ENCODE measurements around the gene MBD5.

The MBD5 gene

DNA sequence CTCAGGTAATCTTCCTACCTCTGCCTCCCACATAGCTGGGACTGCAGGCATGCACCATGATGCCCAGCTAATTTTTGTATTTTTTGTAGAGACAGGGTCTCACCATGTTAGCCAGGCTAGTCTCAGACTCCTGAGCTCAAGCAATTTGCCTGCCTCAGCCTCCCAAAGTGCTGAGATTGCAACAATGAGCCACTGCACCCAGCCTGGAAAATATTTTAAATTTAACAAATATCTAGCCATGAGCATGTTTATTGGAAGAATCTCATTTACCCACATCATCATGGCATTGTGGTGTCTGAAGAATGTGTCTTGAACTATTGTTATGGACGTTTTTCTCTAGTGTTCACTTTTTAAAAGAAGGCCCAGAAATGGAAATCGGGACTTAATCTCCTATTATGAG lies 231.8 kb downstream of the MBD5 start:
- H3K36me3 Mint-ChIP-seq: peaks cover 45% of the 10 kb centered on the region
- no peaks in the 10 kb centered on the region for H3K27me3 Mint-ChIP-seq
- no peak overlapping the region for H3K27ac Mint-ChIP-seq
- peaks cover 7% of the 10 kb centered on the region for H3K9me3 Mint-ChIP-seq (ENCODE audit: low read depth)
- H3K4me3 Mint-ChIP-seq: no peak overlapping the region
- H3K4me1 Mint-ChIP-seq (ENCODE audit: low read depth): no peaks in the 10 kb centered on the region

DNA sequence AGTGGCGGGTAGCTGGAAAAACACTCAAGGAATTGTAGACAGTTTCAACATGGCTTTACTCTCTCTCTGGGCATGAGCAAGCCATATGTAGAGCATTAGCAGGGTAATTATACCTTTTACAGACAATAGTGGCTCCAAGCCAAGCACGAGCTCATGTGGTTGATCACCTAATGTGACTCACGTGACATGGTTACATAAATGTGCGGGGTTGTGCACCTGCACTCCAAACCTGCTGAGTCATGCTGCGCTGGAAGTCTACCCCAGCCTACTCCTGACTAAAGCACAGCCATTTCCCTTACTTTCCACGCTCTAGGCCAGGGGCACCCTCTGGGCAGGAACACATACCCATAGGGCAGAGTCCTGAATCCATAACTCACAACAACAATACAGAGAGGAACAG lies 232.8 kb downstream of the MBD5 start:
- no peak overlapping the region for H3K27ac Mint-ChIP-seq
- H3K36me3 Mint-ChIP-seq: peaks cover 48% of the 10 kb centered on the region
- peaks cover 7% of the 10 kb centered on the region for H3K9me3 Mint-ChIP-seq (ENCODE audit: low read depth)
- no peaks in the 10 kb centered on the region for H3K27me3 Mint-ChIP-seq
- no peak overlapping the region for H3K4me3 Mint-ChIP-seq
- no peaks in the 10 kb centered on the region for H3K4me1 Mint-ChIP-seq (ENCODE audit: low read depth)

DNA sequence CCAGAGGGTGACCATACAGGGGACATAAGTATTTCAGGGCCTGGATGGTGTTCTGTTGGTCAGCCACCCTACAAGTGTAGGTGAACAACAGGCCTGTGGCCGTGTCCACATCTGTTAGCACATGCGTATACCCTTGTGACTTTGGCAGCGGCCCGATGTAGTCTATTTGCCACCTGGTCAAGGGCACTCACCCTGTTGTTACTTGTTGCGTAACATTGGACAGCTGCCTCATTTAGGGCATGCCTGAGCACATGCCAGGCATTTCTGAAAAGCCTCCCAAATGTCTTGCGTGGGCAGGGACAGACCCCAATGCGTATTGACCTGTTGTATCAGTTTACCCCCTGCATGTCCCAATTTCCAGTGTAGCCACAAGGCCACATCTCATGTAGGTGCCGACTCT lies 235.0 kb downstream of the MBD5 start:
- Mint-ChIP-seq H3K9me3 (ENCODE audit: low read depth) (peaks cover 11% of the 10 kb centered on the region), H3K36me3 (peaks cover 49% of the 10 kb centered on the region), H3K4me3 (no peak overlapping the region), H3K4me1 (ENCODE audit: low read depth) (peaks cover 9% of the 10 kb centered on the region), H3K27me3 (no peaks in the 10 kb centered on the region), H3K27ac (no peak overlapping the region)

DNA sequence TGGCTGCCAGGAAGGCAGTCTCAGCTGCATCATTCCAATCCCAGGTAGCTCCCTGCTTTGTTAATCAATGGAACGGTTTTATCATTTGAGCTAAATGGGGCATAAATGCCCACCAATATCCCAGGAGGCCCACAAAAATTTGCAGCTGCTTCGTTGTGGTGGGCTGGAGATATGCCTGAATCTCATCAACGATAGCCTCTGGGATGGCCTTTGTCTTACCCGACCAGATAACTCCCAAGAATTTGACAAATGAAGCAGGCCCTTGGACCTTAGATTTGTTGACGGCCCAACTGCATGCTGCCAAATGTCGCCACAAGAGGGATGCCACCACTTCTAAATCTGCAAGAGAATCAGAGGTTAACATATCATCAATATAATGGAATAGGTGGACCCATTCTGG lies 236.4 kb downstream of the MBD5 start:
- H3K36me3 Mint-ChIP-seq: peaks cover 42% of the 10 kb centered on the region
- no peak overlapping the region for H3K4me3 Mint-ChIP-seq
- peaks cover 11% of the 10 kb centered on the region for H3K9me3 Mint-ChIP-seq (ENCODE audit: low read depth)
- H3K27me3 Mint-ChIP-seq: no peaks in the 10 kb centered on the region
- H3K27ac Mint-ChIP-seq: no peak overlapping the region
- H3K4me1 Mint-ChIP-seq (ENCODE audit: low read depth): peaks cover 9% of the 10 kb centered on the region

DNA sequence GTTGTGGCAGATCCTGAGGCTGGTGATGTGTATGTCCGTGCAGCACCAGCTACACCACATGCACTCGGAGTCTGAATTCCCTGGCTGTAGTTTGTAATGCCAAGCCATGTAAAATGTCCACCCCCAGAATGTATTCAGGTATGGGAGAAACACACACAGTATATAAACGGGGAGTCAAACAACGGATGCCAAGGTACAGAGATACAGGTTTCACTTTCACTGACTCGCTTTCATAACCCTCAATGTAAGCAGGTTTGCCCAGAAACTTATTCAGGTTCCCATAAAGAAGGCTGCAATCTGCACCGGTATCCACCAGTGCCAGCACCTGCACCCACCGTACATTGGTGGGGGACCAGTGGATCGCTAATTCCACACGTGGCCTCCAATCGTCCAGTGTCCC lies 237.2 kb downstream of the MBD5 start:
- no peak overlapping the region for H3K4me3 Mint-ChIP-seq
- H3K27ac Mint-ChIP-seq: peak overlapping the region; percentile 54
- H3K4me1 Mint-ChIP-seq (ENCODE audit: low read depth): peaks cover 9% of the 10 kb centered on the region
- H3K9me3 Mint-ChIP-seq (ENCODE audit: low read depth): peaks cover 7% of the 10 kb centered on the region
- H3K27me3 Mint-ChIP-seq: no peaks in the 10 kb centered on the region
- H3K36me3 Mint-ChIP-seq: peaks cover 38% of the 10 kb centered on the region

DNA sequence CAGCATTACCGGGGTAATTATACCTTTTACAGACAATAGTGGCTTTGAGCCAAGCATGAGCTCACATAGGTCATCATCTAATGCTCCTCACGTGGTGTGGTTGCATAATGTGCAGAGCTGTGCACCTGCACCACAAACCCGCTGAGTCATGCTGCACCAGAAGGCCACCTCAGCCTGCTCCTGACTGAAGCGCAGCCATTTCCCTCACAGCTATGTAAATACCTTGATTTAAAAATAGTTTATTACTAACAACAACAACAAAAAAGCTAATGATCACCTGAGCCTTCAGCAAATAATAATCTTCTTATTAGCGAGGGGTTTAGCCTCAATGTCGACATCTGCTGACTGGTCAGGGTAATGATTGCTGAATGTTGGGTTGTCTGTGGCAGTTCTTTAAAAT lies 238.8 kb downstream of the MBD5 start:
- H3K4me1 Mint-ChIP-seq (ENCODE audit: low read depth): peaks cover 9% of the 10 kb centered on the region
- H3K4me3 Mint-ChIP-seq: no peak overlapping the region
- H3K36me3 Mint-ChIP-seq: peaks cover 26% of the 10 kb centered on the region
- H3K27me3 Mint-ChIP-seq: no peaks in the 10 kb centered on the region
- peaks cover 4% of the 10 kb centered on the region for H3K9me3 Mint-ChIP-seq (ENCODE audit: low read depth)
- H3K27ac Mint-ChIP-seq: no peak overlapping the region

DNA sequence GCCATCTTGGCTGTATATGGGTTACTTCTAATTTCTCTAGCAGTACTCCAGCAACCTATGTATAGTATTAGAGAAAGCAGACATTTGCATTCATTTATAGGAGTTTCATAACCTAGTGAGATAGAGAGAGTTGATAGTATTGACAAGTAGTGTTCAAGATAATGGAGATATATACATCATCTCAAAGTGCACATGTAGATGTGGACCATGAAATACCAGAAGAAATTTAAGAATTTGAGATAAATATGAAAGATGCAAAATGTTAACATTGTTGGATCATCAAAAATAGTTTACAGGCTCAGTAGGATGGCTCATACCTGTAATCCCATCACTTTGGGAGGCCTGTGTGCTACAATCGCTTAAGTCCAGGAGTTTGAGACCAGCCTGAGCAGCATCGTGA lies 243.0 kb downstream of the MBD5 start:
- no peak overlapping the region for H3K27ac Mint-ChIP-seq

DNA sequence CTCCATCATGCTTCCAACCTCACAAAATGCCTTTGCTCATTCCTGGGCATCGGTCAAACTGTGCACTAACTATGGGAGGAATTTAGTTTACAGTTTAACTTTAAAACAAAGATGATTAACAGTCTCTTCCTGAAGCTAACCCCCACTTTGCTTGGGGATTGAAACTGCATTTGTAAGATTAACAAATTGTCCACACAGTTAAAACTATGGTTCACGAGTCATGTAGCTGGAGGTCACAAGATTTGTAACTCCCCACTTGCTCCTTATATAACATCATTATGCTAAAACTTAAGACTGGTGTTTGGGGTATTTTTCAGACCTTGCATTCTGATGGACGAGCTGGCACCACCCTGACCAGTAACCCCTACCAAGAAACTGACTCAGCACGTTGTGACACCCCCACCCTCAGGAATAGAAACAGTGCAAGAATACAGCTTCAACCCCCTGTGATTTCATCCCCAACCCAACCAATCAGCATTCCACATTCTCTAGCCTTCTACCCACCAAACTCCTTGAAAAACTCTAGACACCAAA lies 252.3 kb downstream of the MBD5 start:
- no peaks in the 10 kb centered on the region for H3K4me1 Mint-ChIP-seq (ENCODE audit: low read depth)
- no peak overlapping the region for H3K27ac Mint-ChIP-seq
- H3K9me3 Mint-ChIP-seq (ENCODE audit: low read depth): no peaks in the 10 kb centered on the region
- H3K36me3 Mint-ChIP-seq: peaks cover 22% of the 10 kb centered on the region
- no peak overlapping the region for H3K4me3 Mint-ChIP-seq
- H3K27me3 Mint-ChIP-seq: no peaks in the 10 kb centered on the region

More for the DNA sequence above, 243.0 kb downstream of the MBD5 start:
- H3K36me3 Mint-ChIP-seq: peaks cover 12% of the 10 kb centered on the region
- H3K4me1 Mint-ChIP-seq (ENCODE audit: low read depth): peaks cover 9% of the 10 kb centered on the region
- peaks cover 4% of the 10 kb centered on the region for H3K9me3 Mint-ChIP-seq (ENCODE audit: low read depth)
- no peaks in the 10 kb centered on the region for H3K27me3 Mint-ChIP-seq
- no peak overlapping the region for H3K4me3 Mint-ChIP-seq

DNA sequence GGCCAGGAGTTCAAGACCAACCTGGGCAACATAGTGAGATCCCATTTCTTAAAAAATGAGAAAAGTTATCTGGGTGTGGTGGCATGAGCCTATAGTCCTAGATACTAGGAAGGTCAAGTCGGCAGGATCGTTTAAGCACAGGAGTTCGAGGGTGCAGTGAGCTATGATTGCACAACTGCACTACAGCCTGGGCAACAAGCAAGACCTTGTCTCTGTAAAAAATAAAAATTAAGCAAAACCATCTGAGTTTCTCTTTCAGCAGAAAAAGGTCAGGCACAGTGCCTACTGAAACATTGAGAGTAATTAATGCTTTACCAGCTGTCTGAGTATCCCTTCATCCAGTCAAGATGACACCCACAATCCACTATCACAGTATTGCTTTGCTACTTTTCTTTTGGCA lies 258.3 kb downstream of the MBD5 start:
- H3K4me1 Mint-ChIP-seq (ENCODE audit: low read depth): no peaks in the 10 kb centered on the region
- H3K27me3 Mint-ChIP-seq: no peaks in the 10 kb centered on the region
- H3K9me3 Mint-ChIP-seq (ENCODE audit: low read depth): no peaks in the 10 kb centered on the region
- peaks cover 8% of the 10 kb centered on the region for H3K36me3 Mint-ChIP-seq
- no peak overlapping the region for H3K4me3 Mint-ChIP-seq
- no peak overlapping the region for H3K27ac Mint-ChIP-seq

DNA sequence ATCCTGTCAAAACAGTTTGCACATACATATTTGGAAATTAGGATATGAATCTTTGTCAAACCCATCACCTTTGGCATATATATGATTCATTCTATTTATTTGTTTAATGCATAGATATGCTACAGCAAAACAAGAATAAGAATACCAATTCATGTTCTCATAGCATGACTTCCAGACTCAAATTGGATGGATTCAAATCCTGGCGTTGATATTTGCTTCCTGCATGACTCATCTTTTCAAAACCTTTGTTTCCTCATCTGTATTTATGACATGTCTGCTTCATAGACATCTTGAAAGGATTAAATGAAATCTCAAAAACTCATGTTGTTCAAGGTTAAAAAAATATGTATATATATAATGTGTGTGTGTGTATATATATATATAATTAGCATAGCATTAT lies 261.3 kb downstream of the MBD5 start:
- no peak overlapping the region for H3K4me3 Mint-ChIP-seq

DNA sequence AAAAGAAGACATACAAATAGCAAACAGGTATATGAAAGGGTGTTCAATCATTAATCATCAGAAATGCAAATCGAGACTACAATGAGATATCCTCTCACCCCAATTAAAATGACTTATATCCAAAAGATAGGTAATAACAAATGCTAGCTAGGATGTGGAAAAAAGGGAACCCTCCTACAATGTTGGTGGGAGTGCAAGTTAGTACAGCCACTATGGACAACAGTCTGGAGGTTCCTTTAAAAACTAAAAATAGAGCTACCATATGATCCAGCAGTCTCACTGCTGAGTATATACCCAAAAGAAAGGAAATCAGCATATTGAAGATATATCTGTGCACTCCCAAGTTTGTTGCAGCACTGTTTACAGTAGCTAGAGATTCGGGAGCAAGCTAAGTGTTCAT lies 271.5 kb downstream of the MBD5 start:
- no peaks in the 10 kb centered on the region for H3K9me3 Mint-ChIP-seq (ENCODE audit: low read depth)
- H3K4me3 Mint-ChIP-seq: no peak overlapping the region
- no peaks in the 10 kb centered on the region for H3K4me1 Mint-ChIP-seq (ENCODE audit: low read depth)
- no peak overlapping the region for H3K27ac Mint-ChIP-seq
- H3K27me3 Mint-ChIP-seq: no peaks in the 10 kb centered on the region
- peaks cover 32% of the 10 kb centered on the region for H3K36me3 Mint-ChIP-seq

More for the DNA sequence above, 261.3 kb downstream of the MBD5 start:
- Mint-ChIP-seq H3K27me3 (no peaks in the 10 kb centered on the region), H3K27ac (no peak overlapping the region), H3K9me3 (ENCODE audit: low read depth) (no peaks in the 10 kb centered on the region), H3K4me1 (ENCODE audit: low read depth) (no peaks in the 10 kb centered on the region), H3K36me3 (peaks cover 15% of the 10 kb centered on the region)

DNA sequence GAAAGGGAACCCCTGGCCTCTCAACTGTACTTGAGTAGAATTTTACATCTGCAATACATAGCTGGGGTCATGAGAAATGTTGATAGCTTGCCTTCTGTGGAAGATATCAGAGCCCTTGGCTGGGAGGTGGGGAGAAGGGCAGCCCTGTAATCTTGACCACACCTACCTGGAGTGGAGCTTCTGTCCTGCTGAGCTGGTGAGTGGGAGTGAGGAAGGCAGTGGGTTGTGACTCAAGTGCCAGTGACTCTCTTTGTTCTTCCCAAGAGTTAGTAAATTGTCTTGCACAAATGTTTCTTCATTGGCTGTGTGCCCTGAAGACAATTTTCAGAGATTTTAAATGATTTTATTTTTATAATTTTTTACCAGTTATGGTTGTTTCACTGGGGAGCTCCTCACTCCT lies 277.3 kb downstream of the MBD5 start:
- Mint-ChIP-seq H3K36me3 (peaks cover 19% of the 10 kb centered on the region), H3K27me3 (no peaks in the 10 kb centered on the region)

DNA sequence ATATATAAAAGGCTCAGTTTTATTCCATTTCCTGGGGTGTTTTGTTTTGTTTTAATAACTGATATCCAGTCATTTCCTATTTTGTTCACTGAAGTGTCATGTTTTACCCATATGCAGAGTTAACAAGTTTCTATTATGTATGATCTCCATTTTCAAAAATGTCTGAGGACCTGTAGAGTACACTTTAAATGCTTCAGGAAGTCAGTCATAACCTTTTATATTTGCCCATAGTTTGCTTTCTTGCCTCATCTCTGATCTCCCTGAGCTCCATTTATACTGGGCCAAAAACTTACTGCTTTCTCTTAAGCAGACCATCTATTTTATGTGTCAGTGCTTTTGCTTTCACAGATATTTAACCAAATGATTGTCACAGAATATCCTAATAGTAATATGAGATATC lies 278.7 kb downstream of the MBD5 start:
- Mint-ChIP-seq H3K9me3 (ENCODE audit: low read depth) (no peaks in the 10 kb centered on the region), H3K27me3 (no peaks in the 10 kb centered on the region), H3K36me3 (peaks cover 23% of the 10 kb centered on the region), H3K4me1 (ENCODE audit: low read depth) (no peaks in the 10 kb centered on the region), H3K27ac (no peak overlapping the region), H3K4me3 (no peak overlapping the region)

More for the DNA sequence above, 277.3 kb downstream of the MBD5 start:
- no peak overlapping the region for H3K4me3 Mint-ChIP-seq
- no peak overlapping the region for H3K27ac Mint-ChIP-seq
- H3K9me3 Mint-ChIP-seq (ENCODE audit: low read depth): no peaks in the 10 kb centered on the region
- no peaks in the 10 kb centered on the region for H3K4me1 Mint-ChIP-seq (ENCODE audit: low read depth)

DNA sequence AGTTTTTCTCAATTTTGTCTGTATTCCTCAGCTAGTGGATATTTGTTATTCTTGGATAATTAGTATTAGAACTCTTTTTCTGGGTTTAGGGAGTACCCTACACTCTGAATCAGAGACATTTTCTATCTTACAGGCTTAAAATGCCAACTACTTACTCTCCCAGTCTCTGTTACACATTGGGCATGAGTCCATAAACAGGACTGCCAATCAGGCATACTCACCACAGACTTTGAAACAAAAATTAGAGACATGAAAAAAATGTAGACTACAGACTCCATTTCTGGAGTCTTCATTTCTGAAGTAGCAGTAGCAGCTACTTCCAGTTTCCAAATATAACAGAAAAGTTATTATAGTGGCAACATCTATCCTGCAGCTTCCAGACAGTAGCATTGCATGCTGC lies 279.7 kb downstream of the MBD5 start:
- Mint-ChIP-seq H3K9me3 (ENCODE audit: low read depth) (no peaks in the 10 kb centered on the region), H3K4me3 (no peak overlapping the region), H3K27ac (no peak overlapping the region)

DNA sequence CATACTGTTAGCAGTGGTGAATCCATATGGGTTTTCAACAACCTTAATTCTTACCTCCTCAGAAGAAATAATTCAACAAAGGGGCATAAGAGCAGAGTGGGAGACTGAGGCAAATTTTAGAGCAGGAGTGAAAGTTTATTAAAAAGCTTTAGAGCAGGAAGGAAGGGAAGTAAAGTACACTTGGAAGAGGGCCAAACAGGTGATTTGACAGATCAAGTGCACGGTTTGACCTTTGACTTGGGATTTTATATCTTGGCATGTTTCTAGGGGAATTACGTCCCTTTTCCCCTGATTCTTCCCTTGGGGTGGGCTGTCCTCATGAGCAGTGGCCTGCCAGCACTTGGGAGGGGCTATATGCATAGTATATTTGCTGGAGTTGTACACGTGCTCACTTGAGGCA lies 280.5 kb downstream of the MBD5 start:
- Mint-ChIP-seq H3K27ac (no peak overlapping the region), H3K4me1 (ENCODE audit: low read depth) (no peaks in the 10 kb centered on the region), H3K4me3 (no peak overlapping the region), H3K9me3 (ENCODE audit: low read depth) (no peaks in the 10 kb centered on the region), H3K27me3 (no peaks in the 10 kb centered on the region), H3K36me3 (peaks cover 15% of the 10 kb centered on the region)

More for the DNA sequence above, 279.7 kb downstream of the MBD5 start:
- peaks cover 21% of the 10 kb centered on the region for H3K36me3 Mint-ChIP-seq
- no peaks in the 10 kb centered on the region for H3K27me3 Mint-ChIP-seq
- H3K4me1 Mint-ChIP-seq (ENCODE audit: low read depth): no peaks in the 10 kb centered on the region

DNA sequence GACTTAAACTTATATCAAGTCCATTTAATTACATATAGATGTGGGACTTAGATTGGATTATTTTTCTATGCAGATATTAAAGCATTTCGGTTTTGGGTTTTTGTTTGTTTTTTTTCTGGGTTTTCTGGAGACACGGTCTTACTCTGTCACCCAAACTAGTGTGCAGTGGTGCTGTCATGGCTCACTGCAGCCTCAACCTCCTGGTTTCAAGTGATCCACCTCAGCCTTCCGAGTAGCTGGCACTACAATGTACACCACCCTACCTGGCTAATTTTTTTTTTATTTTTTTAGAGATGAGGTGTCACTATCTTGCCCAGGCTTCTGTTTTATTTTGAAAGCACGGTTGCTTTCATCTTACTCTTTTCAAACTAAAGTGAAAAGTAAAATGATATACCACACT lies 281.6 kb downstream of the MBD5 start:
- Mint-ChIP-seq H3K27me3 (no peaks in the 10 kb centered on the region), H3K27ac (no peak overlapping the region), H3K36me3 (peaks cover 11% of the 10 kb centered on the region), H3K4me3 (no peak overlapping the region), H3K9me3 (ENCODE audit: low read depth) (no peaks in the 10 kb centered on the region), H3K4me1 (ENCODE audit: low read depth) (no peaks in the 10 kb centered on the region)
